CD1c-positive myeloid dendritic cell (primary cell): ENCODE data around the gene CRLF3.
"Not testable (repeated sequence)": the region's sequence is repeated elsewhere in the genome, so short reads cannot be mapped to it uniquely, and the experiment has no call there.

Experiments used
- DNase-seq: peaks from one replicate; pipeline ENCODE4 v3.0.0-alpha.2; 2016; ENCODE audit errors: extremely low spot score

Gene CRLF3

DNA sequence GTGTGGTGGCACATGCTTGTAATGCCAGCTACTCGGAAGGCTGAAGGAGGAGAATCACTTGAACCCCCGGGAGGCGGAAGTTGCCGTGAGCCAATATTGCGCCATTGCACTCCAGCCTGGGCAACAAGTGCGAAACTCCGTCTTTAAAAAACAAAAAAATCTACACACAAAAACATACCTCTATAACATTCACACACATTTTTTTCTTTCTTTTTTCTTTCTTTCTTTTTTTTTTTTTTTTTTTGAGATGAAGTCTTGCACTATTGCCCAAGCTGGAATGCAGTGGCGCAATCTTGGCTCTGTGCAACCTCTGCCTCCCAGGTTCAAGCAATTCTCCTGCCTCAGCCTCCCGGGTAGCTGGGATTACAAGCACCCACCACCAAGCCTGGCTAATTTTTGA, 9.6 kb downstream of the CRLF3 start:
- DNase-seq, result peak; percentile 60

DNA sequence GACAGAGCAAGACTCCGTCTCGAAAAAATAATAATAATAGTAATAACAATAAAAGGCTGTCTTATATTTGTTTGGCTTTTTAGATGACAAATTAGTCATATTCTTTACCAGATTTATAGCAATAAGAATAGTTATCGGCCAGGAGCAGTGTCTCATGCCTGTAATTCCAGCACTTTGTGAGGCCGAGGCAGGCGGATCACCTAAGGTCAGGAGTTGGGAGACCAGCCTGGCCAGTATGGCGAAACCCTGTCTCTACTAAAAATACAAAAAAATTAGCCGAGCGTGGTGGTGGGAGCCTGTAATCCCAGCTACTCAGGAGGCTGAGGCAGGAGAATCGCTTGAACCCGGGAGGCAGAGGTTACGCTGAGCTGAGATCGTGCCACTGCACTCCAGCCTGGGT, 10.3 kb downstream of the CRLF3 start:
- not testable (repeated sequence) for DNase-seq

DNA sequence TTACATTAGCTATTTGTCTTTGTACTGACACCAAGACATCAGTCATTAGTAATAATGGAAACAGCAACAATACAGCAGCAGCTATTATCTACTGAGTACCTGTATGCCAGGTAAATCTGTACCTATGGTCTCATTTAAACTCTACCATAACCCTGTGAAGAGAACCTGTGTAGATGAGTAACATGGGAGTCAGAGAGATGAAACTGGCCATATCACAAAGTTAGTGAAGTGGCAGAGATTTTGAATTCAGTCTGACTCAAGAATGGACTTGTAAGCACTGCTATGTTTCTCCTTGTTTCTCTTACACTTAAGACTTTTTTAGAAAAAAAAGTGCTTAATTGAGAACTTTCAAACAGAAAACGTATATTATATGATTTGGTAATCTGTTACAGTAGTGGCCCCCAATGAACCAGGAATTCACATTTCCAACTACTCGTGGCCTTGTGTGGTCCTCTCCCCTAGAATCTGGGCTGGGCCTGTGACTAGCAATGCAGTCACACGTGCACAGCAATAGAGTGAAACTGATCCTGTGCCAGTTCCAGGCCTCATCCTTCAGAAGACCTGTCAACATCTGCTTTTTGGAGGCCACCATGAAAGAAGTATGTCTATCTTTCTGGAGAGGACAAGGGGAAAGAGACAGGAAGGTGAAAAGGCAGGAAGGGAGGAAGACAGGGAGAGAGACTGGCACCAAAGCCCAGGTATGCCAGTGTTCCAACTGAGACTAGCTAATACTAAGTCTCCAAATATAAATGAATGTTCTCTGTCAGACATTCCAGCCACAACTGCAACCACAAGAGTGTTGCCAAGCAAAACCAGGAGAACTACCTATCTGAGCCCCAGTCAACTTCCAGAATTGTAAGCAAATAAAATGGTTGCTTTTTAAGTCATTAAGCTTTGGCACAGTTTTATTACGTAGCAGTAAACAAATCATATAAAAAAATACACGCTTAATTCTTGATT, 12.0 kb downstream of the CRLF3 start:
- no peak for DNase-seq

DNA sequence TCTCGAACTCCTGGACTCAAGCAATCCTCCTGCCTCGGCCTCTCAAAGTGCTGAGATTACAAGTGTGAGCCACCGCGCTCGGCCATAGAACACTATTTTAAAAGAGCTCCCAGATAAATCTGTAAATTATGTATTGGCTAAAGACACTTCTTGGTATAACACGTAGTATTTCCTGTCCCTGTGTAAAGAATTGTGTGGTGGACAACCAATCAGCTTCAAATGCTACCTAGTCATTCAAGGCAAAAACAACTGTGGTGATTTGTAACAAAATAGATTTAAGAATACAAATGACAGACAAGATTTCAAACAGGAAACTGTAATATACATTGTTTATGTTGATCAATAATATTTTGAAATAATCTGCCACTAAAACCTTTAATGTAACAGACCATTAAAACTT, 14.6 kb downstream of the CRLF3 start:
- DNase-seq, result no peak

DNA sequence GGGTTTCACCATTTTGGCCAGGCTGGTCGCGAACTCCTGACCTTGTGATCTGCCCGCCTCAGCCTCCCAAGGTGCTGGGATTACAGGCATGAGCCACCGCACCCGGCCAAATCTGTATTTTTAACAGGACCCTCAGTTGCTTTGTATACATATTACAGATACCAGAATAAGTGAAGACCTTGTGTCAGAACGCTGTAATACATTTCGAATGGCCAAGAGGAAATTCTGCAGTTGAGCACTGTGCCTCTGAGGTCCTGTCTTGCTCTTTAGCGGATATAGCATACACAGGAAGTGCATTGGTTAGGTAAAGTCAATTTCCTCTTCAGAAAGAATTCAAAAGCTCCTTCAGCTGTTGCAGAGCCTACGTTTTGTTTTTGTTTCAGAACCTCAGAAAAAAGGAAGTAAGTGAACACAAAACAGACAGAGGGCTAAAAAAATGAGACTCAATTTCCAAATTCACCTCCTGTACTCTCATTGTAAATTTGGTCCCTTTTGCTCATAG, 15.7 kb downstream of the CRLF3 start:
- peak; percentile 86 for DNase-seq

DNA sequence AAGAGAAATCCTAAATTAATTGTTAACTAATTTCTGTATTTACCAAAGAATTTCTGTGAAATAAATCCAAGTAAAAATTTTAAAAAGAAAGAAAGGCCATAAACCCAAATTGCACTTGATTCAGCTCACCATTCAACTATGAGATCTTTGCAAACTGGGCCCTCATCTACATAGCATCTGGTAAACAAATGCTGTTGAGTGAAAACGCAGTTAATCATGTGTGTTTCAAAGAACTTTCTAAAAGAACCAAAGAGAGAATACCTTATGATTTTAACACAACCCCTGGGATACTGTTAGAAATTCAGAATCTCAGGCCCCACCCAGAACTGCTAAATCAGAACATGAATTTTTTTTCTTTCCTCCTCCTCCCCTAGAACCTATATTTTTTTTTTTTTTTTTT, 16.6 kb downstream of the CRLF3 start:
- no peak for DNase-seq

DNA sequence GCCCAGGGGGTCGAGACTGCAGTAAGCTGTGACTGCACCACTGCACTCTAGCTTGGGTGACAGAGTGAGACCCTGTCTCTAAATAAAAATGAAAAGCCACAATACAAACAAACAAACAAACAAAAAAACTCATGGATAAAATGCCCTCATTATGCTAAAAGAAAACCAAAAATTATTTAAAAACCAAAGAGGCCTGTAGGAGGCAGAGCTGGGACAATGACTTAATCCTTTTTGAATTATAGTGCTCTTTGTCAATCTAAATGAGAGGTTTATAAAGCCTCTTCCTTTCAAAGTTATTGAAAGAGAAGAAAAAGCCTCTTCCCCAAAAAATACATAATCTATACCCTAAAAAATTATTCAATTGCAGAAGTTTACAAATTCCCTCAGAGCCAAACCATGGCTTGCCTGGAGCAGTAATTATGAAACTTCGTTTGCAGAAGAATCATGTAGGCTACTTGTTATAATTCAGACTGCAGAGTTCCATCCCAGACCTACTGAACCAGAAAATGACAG, 18.5 kb downstream of the CRLF3 start:
- DNase-seq, result peak; percentile 59

DNA sequence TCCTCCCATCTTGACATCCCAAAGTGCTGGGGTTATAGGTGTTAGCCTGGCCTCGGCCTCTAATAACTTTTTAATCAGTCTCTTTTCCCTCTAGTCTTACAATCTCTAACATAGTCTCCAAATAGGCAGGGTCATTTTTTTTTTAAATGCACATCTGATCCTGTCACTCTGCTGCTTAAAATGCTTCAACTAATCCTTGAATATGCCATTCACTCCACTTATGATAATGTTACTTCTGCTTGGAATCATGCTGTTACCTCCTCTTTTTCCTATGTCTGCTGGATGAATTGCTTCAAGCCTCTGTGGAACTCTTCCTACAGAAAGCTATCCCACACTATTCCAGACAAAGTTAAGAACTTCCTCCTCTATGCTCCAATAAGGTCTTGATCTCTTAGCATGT, 22.8 kb downstream of the CRLF3 start:
- no peak for DNase-seq

DNA sequence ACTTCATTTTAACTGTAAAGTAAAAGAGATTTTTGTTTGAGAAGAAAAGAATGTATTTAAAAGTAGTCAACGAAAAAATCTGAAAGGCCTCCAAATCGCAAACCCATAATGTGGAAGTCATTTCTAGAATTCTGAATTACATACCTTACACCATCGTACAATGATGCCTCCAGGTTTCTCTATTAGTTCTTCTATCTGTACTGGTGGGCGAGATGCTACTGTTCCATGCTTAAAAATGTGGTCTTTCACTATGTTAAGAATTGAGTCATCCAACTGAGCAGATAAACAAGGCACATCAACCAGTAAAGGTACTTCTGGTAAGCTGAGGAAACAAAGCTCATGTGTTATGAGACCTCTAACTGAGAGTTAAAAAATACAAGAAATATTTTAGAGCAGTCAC, 28.5 kb downstream of the CRLF3 start:
- DNase-seq, result no peak

DNA sequence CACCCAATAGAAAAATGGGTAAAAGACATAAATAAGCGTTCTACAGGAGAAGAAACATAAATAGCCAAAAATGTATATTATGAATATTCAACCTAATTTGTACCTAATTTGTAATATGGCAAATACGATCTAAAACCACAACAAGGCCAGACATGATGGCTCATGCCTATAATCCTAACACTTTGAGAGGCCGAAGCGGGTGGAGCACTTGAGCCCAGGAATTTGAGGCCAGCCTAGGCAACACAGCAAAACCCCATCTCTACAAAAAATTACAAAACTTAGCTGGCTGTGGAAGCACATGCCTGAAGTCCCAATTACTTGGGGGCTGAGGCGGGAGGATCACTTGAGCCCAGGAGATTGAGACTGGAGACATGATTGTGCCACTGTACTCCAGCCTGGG, 30.1 kb downstream of the CRLF3 start:
- DNase-seq, result no peak

DNA sequence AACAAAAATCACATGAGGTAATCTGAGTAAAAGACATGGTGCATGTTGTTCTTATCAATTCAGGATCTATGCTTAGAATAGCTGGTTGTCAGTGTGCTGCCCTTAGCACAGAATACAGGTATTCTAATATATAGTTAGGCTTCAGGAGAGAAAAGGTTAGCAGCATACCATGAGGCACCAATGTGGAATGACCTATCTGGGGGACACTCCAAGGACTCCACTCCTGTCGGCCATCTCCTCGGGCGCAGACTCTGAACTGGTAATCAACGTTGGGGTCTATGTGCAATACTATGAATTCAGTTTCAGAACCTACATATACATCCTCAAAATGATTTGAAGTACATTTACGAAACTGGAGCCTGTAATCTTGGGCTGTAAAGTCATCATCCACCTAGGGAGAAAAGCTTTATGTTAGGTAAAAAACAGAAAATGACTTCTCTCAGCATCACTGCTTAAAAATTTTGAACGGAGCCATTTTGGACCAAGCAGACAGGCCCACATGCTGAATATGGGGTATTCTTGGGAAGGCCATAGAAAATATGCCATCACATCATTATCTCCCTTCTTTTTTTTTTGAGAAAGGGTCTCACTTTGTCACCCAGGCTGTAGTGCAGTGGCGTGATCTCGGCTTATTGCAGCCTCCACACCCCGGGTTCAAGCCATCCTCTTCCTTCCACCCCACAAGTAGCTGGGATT, 31.1 kb downstream of the CRLF3 start:
- no peak for DNase-seq

DNA sequence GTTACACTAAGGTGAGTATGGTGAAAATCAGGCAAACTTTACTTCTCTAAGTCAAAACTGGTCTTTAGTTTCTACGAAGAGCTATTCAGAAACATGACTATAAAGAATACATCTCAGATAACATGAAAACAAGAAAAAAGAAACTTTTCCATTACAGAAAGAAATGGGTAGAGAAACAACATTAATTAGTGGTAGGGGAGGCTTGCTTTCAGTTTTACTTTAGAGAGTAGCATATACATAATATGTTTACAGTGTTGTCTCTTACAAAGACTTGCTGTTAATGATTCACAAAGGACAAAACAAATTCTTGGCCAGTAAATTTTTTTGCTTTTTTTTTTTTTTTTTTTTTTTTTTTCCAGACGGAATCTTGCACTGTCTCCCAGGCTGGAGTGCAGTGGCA, 34.2 kb downstream of the CRLF3 start:
- no peak for DNase-seq

DNA sequence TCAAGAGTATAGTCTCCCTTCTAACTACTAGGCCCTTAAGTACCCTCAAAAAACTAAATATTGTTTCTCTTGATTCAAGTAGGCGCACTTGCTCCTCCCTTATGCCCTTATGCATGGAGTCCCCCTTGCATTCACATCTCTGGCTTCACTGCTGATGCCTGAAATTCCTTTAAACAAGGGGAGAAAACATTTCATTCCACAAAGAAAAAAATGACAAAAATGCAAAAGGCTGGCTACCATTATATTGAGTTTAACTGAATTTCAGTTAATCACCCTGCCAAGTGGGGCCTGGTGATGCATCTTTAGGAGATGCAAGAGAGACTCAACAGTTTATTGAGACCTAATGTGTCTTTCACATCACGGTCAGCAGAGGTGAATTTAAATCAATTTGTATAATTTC, 35.6 kb downstream of the CRLF3 start:
- DNase-seq, result no peak

DNA sequence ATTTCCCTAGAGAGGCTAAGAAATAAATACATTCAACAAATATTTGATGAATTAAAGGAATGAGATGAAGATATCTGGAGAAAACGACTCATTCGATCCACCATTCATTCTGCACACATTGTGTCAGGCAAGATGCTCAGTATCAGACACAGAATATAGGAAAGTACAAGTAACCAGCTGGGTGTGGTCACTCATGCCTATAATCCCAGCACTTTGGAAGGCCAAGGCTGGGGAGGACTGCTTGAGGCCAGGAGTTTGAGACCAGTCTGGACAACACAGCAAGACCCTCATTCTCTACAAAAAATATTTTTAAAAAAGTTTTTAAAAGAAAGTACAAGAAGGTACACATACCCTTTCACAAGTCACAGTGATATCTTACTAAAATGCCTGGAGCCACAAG, 42.3 kb downstream of the CRLF3 start:
- DNase-seq, result no peak

DNA sequence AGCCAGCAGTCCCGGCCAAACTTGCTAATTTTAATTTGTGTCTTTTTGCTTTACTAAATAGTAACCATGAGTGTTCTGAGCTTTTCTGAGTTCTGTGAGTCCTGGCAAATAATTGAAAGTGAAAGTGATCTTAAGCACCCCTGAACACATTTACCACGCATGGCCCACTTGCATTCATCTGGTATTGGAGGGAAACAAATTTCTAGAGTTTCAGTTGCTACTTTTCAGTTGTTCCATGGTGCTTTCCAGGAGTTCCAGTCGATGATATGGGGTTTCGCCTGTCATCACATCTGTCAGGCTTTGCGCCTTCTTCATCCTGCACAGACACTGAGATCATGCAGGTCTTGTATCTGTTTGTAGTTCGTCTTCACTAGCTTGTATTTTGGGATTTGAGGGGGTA, 44.1 kb downstream of the CRLF3 start:
- DNase-seq, result no peak

DNA sequence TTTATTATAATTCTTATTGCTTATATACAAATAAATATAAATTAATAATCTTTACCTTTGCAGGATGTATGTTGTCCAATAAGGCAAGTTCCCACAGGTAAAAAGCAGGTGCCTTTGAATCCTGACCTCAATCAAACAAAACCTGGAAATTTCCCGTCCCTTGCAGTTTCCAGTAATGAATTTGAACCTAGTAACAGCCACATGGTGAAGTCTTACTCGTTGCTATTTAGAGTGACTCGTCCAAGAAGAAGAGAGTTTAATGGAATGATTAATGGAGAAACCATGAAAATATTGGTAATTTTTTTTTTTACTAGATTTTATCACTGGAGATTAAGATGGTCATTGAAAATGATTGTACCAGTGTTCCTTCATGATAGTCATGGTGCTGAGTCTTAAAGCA, 55.7 kb downstream of the CRLF3 start:
- not testable (repeated sequence) for DNase-seq

DNA sequence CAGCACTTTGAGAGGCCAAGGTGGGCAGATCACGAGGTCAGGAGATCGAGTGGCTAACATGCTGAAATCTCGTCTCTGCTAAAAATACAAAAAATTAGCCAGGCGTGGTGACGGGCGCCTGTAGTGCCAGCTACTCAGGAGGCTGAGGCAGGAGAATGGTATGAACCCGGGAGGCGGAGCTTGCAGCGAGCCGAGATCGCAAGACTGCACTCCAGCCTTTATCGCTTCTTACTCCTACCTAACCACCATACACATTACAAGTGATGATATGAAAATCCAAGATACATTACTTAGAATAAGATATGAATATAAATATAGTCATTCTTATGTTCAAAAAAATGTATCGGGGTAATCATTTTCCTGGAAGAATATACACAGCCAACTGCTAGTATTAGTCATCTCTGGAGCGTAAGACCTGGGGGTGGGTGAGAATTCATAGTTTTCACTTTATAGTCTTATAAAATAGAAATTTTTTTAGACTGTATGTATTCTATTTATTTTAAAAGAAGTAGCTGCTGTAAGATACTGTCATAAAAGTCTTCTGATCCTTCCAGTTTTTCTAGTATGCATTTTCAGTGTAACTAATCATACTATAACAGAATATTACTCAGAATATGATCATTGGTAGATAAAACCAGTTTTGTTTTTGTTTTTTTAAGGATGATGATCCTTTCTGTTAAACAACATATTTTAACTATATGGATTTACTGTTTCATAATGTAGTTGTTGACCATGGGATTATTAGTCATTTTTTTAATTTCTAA, 56.7 kb downstream of the CRLF3 start:
- not testable (repeated sequence) for DNase-seq

DNA sequence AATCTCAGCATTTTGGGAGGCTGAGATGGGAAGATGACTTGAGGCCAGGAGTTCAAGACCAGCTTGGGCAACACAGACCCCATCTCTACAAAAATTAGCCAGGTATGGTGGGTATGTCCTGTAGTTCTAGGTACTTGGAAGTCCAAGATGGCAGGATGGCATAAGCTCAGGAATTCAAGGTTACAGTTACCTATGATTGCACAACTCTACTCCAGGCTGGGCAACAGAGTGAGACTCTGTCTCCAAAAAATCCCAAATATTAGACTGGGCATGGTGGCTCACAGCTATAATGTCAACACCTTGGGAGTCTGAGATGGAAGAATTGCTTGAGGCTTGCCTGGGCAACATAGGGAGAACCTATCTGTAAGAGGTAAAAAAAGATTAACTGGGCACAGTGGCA, 63.4 kb downstream of the CRLF3 start:
- DNase-seq, result no peak

DNA sequence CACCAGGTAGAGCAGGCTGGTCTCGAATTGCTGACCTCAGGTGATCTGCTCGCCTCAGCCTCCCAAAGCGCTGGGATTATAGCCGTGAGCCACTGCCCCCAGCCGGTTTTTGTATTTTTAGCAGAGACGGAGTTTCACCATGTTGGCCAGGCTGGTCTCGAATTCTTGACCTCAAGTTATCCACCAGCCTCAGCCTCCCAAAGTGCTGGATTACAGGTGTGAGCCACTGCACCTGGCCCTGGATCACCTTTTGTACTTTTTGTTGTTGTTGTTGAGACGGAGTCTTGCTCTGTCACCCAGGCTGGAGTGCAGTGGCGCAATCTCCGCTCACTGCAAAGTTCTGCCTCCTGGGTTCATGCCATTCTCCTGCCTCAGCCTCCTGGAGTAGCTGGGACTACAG, 71.2 kb downstream of the CRLF3 start:
- not testable (repeated sequence) for DNase-seq

DNA sequence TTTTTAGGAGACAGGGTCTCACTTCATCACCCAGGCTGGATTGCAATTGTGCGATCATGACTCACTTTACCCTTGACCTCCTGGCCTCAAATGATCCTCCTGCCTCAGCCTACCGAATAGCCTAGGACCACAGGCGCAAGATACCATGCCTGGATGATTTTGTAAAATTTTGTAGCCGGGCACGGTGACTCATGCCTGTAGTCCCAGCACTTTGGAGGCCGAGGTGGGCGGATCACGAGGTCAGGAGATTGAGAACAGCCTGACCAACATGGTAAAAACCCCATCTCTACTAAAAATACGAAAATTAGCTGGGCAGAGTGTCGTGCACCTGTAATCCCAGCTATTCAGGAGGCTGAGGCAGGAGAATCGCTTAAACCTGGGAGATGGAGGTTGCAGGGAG, 73.5 kb downstream of the CRLF3 start:
- not testable (repeated sequence) for DNase-seq

DNA sequence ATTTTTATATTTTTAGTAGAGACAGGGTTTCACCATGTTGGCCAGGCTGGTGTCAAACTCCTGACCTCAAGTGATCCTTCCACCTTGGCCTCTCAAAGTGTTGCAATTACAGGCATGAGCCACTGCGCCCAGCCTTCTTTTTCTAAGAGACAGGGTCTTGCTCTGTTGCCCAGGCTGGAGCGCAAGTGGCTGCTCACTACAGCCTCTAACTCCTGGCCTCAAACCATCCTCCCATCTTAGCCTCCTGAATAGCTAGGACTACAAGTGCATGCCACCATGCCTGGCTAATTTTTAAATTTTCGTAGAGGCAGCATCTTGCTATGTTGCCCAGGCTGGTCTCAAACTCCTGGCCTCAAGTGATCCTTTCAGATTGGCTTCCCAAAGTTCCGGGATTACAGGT, 76.9 kb downstream of the CRLF3 start:
- DNase-seq, result not testable (repeated sequence)

DNA sequence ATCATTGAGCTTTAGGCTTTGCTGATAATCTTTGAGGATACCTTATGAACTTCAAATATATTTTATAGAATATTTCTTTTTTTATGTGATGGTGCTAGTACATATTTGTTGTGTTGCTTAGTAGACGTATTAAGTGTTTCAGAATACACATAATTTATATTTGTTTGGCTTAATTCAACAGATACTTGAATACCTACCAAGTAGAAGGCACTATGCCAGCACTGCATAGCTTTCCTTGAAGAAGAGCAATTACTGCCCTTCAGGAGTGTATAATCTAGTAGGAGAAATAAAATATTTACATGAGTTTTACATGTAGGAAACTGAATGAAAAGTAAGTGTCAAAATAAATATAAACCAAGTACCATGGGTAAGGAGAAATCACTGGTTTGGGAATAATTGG, 81.8 kb downstream of the CRLF3 start:
- DNase-seq, result not testable (repeated sequence)
